ENCODE measurements around the gene UBXN1.

- TF ChIP-seq CTCF (IDR thresholded peaks at IDR 0.05 in 2 of 3, conservative IDR thresholded peaks at IDR 0.05 in 1 of 3; ENCODE audit: control insufficient read depth in 2 of 3, extremely low read depth in 1 of 3, insufficient read depth in 1 of 3, low read depth in 3 of 3, low read length in 3 of 3) (no peak), POLR2A (IDR thresholded peaks at IDR 0.05; ENCODE audit: low read depth, low read length) (no peak), SIN3A (IDR thresholded peaks at IDR 0.05; ENCODE audit: low read depth, low read length) (no peak), SMC3 (IDR thresholded peaks at IDR 0.05; ENCODE audit: borderline replicate concordance, low read length) (no peak), PAX5 (IDR thresholded peaks at IDR 0.05; ENCODE audit: borderline replicate concordance, low read depth, low read length) (no peak), BMI1 (IDR thresholded peaks at IDR 0.05; ENCODE audit: borderline replicate concordance) (no peak), POLR2AphosphoS2 (IDR thresholded peaks at IDR 0.05; ENCODE audit: low read depth, low read length) (no peak), CEBPZ (IDR thresholded peaks at IDR 0.05; ENCODE audit: low read depth, low read length) (no peak), RFX5 (IDR thresholded peaks at IDR 0.05; ENCODE audit: low read depth, low read length) (no peak), TCF7 (IDR thresholded peaks at IDR 0.05; ENCODE audit: borderline replicate concordance) (no peak)
Measured at GRCh38 chr11:62712276-62712812, 33.5 kb upstream of the UBXN1 start.
